RPMI8226 (cell line): ENCODE data around the gene GNB3.

ENCODE experiments used
- DNase-seq: peaks from one replicate; pipeline ENCODE4 v3.0.0-alpha.2; 2015

Gene GNB3

DNA sequence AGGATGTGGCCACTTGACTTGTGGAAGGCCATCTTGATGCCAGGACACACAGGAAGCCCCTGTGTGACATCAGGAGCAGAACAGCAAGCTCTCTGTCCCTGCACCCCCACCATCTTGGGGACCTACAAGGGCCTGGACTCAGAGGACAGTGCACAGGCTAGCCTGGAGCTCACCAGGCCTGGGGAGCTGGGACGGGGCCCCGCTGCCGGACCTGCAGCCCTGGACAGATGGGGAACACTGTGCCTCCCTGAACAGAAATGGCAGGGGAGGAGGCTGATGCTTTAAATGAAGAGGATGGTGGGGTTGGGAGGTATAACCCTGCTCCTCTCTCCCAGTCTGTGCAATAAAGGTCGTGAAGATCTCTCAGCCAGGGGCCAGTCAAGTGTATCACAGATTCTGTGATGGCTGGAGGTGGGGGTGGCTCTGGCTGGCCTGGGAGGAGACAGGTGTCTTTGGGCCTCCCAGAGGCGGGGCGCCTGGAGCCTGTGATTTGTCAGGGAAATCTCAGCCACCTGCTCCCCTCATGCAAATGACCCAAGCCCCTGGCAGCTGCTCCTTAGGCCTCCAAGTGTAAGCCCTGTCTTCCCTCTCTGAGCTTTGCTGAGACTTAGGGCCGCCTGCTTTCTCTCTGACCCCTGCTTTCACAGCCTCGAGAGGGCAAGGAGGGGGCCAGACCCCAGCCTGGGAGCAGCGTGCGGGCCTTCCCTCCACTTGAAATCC is 1.1 kb upstream of the GNB3 start:
- DNase-seq: peak; percentile 95

DNA sequence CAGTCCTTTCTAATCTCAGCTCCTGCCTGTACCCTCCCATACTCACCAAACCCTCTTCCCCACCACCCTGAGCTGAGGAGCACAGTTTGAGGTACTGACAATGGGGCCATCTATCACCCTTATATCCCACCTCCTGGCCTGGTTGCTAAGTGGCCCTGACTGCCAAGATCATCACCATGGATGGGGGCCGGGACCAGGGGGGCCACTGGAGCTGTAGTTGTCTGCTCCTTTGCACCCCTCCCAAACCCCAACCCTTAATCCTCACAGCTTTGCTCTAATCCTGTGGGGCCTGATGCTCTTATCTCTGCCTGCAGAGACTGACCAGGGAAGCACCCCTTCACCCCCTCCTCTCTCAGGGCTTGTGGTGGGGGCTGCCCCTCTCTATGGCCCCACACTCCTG is 395 bp upstream of the GNB3 start:
- no peak for DNase-seq

- no peak for DNase-seq
Observed at GRCh38 chr12:6842075-6842474, 1.4 kb downstream of the GNB3 start.

GRCh38 chr12:6843118-6843902 is 2.6 kb downstream of the GNB3 start:
- DNase-seq: peak; percentile 62

DNA sequence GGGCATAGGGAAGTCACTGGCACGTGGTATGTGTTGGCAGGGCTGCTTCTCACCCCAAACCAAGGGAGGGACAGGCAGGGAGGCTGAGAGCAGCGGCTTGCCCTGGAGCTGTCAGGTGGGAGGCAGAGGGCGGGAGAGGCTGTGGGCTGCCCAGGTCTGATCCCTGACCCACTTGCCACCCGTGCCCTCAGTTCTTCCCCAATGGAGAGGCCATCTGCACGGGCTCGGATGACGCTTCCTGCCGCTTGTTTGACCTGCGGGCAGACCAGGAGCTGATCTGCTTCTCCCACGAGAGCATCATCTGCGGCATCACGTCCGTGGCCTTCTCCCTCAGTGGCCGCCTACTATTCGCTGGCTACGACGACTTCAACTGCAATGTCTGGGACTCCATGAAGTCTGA is 4.7 kb downstream of the GNB3 start:
- no peak for DNase-seq

- DNase-seq: no peak
Observed at GRCh38 chr12:6846316-6846869, 5.7 kb downstream of the GNB3 start.

- DNase-seq: no peak
Observed at GRCh38 chr12:6847676-6848075, 7.0 kb downstream of the GNB3 start.

GRCh38 chr12:6849427-6849826 is 8.7 kb downstream of the GNB3 start:
- DNase-seq: no peak

- no peak for DNase-seq
Observed at GRCh38 chr12:6849976-6850560, 9.3 kb downstream of the GNB3 start.

DNA sequence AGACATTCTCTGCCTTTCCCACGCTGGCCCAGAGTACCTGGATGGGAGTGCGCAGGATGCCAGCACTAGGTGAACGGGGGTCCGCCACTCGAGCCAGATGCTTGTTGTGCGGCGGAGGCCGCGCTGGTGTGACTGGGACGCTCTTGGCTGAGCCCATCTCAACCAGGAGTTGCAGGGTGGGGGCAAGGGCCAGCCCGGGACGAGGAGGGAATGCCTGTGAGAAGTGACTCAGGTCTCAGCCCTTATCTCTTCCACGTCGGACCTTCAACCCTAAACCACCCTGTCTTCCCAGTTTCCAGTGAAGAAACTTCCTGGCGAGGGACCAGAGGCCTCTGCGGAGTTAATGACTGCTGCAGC is 10.0 kb downstream of the GNB3 start:
- DNase-seq: no peak

DNA sequence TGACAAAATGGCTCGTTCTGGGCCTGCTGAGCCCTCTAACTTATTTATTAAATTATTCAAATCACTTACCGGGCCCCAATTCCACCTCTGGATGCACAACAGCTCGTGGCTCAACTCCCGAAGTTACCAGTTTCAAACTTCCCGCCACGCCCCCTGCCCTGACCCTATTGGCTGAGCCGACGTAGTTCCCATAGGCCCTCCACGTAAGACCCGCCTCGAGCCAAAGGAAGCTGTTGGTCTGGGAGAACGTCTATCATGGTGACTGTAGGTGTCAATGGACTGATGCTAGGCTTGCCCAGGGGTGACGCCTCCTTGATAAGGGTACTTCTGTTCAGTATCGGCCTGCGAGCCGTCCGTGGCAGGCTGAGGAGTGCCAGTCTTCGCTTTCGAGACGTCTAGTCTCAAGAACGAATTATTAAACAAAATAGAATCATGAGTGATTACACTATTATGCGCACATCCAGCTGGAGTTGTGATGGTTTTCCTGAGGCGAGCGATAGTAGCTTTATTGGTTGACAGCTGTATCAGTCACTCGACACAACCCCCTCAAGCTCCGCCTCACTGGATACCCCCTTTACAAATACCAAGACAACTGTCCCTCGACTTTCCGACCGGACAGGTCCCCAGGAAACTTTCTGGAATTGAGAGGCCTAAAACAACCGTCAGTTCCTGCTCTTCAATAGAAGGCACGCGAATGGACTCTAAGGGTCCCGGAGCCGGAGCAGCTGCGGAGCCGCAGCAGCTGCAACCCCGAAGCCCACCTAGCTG is 10.6 kb downstream of the GNB3 start, which contains the start of gene CDCA3:
CDCA3 (minus strand) TSS at position 134 of the 768 bp plus-strand sequence. CDS start 334 bp downstream, outside the sequence.
- DNase-seq: peak; percentile 98

- DNase-seq: peak; percentile 99
Observed at GRCh38 chr12:6851921-6852650, 11.4 kb downstream of the GNB3 start, which contains the start of gene USP5. Gene USP5 (plus strand): TSS chr12:6852150. CDS start chr12:6852180, 30 bp downstream.

DNA sequence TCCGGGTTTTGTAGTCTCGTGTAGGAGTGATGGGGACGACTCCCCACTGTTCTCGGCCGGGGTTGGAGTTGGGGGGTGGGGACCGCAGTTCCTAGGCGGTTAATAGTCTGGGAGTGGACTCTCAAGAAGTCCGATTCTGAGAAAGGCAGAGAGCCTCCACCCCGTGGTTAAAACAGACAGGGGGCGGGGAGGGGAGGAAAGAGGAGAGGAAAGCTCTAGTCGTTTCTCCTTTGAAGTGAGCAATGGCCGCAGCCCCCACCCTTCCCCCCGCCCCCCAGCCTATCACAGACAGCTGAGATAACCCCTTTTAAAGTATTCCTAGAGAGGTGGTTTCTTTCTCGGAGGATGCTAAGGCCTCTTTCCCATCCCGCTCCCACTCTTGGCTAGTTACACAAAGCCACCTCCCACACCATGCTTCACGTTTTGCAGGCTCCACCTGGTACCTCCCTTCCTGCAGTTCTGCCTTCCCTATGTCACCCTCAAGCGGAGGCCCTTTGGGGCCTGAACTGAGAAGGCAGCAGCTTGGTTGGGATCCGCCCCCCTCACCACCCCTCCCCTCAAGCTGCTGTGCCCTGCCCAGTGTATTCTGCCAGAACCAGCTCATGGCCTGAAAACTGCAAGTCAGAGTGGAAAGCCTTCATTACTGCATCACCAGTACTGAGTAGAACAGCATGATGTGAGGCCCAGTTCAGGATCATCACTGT is 12.1 kb downstream of the GNB3 start:
- peak; percentile 74 for DNase-seq

DNA sequence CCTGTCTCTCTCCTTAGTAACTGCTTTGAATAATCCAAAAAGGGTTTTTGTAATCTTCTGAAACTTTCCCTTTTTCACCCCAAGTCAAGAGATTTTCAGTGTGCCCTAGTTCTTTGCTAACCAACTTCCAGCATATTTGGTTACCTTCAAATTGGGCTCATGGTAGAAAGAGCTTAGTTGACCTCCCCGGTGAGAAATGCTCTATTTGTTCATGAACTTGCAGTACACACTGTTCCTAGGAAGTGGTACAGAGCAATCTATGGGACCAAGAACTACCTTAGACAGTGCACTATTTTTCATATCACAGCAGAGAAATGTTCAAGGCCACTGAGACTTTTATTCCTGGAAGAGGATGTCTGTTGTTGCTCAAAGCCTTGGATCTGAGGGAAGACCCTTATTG is 12.9 kb downstream of the GNB3 start:
- no peak for DNase-seq

DNA sequence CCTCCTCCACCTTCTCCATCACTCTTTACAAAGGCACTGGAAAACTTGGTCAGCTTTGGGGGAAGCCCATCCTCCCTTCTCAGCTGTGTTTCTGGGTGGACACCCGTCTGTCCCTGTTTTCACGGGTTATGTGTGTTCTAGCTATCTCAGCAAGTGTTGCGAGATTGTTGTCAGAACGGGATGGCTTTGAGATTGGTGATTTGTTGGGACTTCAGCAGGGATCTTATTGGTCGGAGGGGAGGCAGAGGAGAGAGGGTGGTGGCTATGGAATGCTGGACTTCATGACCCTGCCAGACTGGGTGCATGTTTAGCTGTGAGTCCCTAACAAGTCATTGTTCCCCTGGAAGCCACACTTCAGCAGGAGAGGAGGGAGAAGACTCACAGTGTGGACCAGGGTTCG is 13.3 kb downstream of the GNB3 start:
- DNase-seq: no peak

GRCh38 chr12:6855322-6855721 is 14.6 kb downstream of the GNB3 start:
- no peak for DNase-seq

- DNase-seq: no peak
Observed at GRCh38 chr12:6858799-6859198, 18.1 kb downstream of the GNB3 start.

DNA sequence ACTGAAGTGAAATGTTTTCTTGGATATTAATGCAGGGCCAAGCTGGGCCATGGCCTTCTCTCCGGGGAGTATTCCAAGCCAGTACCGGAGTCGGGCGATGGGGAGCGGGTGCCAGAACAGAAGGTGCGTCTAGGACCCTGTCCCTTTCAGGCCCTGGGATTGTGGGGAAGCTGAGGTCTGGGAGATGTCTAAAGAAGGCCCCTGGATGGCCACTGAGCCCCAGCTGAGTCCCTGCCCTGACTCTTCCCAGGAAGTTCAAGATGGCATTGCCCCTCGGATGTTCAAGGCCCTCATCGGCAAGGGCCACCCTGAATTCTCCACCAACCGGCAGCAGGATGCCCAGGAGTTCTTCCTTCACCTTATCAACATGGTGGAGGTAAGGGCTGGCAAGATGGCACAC is 19.4 kb downstream of the GNB3 start:
- no peak for DNase-seq

DNA sequence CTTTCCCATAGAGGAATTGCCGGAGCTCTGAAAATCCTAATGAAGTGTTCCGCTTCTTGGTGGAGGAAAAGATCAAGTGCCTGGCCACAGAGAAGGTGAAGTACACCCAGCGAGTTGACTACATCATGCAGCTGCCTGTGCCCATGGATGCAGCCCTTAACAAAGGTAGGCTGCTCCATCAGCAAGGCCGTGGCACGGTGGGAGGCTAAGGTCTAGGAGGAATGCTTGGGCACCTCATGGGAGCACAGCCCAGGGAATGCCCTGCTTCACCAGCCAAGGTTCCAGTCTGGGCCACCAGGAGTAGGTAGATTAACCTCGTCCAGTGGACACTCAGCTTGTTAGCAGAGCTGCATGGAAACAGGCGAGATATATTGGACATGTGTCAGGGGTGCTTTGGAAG is 20.2 kb downstream of the GNB3 start:
- DNase-seq: no peak

GRCh38 chr12:6861391-6861790 is 20.7 kb downstream of the GNB3 start:
- DNase-seq: no peak

GRCh38 chr12:6863033-6863432 is 22.3 kb downstream of the GNB3 start:
- no peak for DNase-seq
